AG04450 (cell line): Measurements from ENCODE around the gene TUBB6. TPM values are rescaled to one million over a fixed set of nuclear protein-coding genes. Genes with fewer than 3 reads are reported as not detected.

Source experiments
- CTCF ChIA-PET: fragments of 300-600, 350-600 bp; formaldehyde crosslinking; extraction: SDS; loops from one replicate; lab custom pipeline; 2022; ENCODE audit warnings: antibody characterized with exemption, inconsistent platforms; lab: Charles Lee
- POLR2A ChIA-PET: fragments of 350-600 bp; formaldehyde crosslinking; extraction: SDS; loops from one replicate; lab custom pipeline; 2021; ENCODE audit warnings: antibody characterized with exemption, inconsistent platforms; lab: Yijun Ruan, JAX
- DNase-seq: peaks from one replicate; pipeline ENCODE4 v3.0.0-alpha.2; 2011; ENCODE audit warnings: low read depth, low spot score
- H3K27ac ChIP-seq: one replicate; pipeline ENCODE4 v1.5.1; 2012; ENCODE audit warnings: low read depth, low read length, control low read depth
- H3K27me3 ChIP-seq: one replicate; pipeline ENCODE4 v1.6.0; 2012; ENCODE audit warnings: low read length; ENCODE audit not compliant: control insufficient read depth, insufficient read depth
- H3K4me3 ChIP-seq: 2 replicates; pipeline ENCODE4 v1.5.1; 2011; ENCODE audit warnings: mild to moderate bottlenecking, low read depth, low read length, control low read depth
- H3K9me3 ChIP-seq: 2 replicates; pipeline ENCODE4 v1.5.1; 2012; ENCODE audit warnings: low read length; ENCODE audit not compliant: control insufficient read depth, insufficient read depth
- polyA plus RNA-seq: library from polyadenylated mRNA; depleted of rRNA; stranded (reverse); fragments of >200 nt; gene quantifications from 2 replicates; pipeline ENCODE4 v1.2.3, GENCODE V29; 2011
- TF ChIP-seq, protein P1 (sequence below): IDR thresholded peaks from 2 replicates; pipeline ENCODE4 v1.5.1; 2011; ENCODE audit warnings: low read depth, low read length, control low read depth, inconsistent platforms

TUBB6 gene
- polyA plus RNA-seq, 1 experiment, result 398 TPM

GRCh38 chr18:12345491-12346239 lies 37.6 kb downstream of the TUBB6 start:
- ChIA-PET POLR2A (no interaction called here), CTCF (no interaction called here)
- Histone ChIP-seq H3K27ac (no peak overlapping the region), H3K4me3 (no peak overlapping the region), H3K9me3 (no peaks in the 10 kb centered on the region), H3K27me3 (no peaks in the 10 kb centered on the region)
- TF ChIP-seq, protein P1, sequence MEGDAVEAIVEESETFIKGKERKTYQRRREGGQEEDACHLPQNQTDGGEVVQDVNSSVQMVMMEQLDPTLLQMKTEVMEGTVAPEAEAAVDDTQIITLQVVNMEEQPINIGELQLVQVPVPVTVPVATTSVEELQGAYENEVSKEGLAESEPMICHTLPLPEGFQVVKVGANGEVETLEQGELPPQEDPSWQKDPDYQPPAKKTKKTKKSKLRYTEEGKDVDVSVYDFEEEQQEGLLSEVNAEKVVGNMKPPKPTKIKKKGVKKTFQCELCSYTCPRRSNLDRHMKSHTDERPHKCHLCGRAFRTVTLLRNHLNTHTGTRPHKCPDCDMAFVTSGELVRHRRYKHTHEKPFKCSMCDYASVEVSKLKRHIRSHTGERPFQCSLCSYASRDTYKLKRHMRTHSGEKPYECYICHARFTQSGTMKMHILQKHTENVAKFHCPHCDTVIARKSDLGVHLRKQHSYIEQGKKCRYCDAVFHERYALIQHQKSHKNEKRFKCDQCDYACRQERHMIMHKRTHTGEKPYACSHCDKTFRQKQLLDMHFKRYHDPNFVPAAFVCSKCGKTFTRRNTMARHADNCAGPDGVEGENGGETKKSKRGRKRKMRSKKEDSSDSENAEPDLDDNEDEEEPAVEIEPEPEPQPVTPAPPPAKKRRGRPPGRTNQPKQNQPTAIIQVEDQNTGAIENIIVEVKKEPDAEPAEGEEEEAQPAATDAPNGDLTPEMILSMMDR, result no peak
- no peak for DNase-seq

DNA sequence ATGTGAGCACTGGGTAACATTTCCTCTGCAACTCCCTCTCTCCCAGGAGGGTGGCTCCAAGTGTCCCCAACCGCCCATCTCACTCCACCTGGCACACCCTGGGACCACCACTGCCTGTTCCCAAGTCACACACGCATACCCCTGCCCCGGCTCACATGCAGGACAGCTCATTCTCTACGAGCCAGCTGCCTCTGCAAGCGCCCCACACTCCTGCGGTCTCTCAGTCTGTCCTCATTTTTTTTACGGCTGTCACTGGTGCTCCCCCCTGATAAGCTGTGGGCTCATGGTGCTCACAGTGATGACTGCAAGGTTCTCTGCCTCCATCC lies 38.2 kb downstream of the TUBB6 start:
- H3K4me3 ChIP-seq, result no peak overlapping the region
- CTCF ChIA-PET, result interaction anchor here (0.7 to 2.9 kb wide), 2 partner anchors 18 to 614 kb away, joined by 4 to 11 read pairs; no protein-coding TSS in a partner anchor
- TF ChIP-seq, protein P1, result no peak
- H3K9me3 ChIP-seq, result no peaks in the 10 kb centered on the region
- H3K27ac ChIP-seq, result no peak overlapping the region
- no peak for DNase-seq
- POLR2A ChIA-PET, result no interaction called here
- H3K27me3 ChIP-seq, result no peaks in the 10 kb centered on the region

DNA sequence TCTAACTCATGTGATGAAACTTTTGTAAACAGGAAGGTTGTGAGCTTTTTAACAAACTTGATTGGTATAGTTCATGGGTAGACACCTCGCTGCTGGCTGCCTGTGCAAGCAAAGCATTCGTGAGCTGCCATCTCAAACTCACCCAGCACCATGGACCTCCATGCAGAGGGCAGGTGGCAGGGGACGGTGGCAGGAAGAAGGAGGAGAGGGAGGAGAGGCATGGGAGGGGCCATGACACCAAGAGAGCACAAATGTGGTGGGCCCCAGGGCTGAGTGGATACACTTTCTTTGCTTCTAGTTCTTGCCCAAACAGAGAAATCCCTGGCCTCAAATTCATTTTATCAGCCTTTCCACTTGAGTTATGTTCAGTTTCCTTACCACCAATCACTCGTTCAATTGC lies 39.9 kb downstream of the TUBB6 start:
- H3K27me3 ChIP-seq, result no peaks in the 10 kb centered on the region
- H3K27ac ChIP-seq, result no peak overlapping the region
- DNase-seq, result no peak
- TF ChIP-seq, protein P1, result no peak
- H3K9me3 ChIP-seq, result no peaks in the 10 kb centered on the region
- ChIA-PET CTCF (interaction anchor here (1.5 to 2.9 kb wide), 2 partner anchors 9 to 20 kb away, joined by 4 to 11 read pairs; no protein-coding TSS in a partner anchor), POLR2A (interaction anchor here (1.5 kb wide), 1 partner anchor 29 kb away, joined by 4 read pairs; the partner anchor contains the start of gene AFG3L2)
- no peak overlapping the region for H3K4me3 ChIP-seq

GRCh38 chr18:12352188-12352587 lies 44.1 kb downstream of the TUBB6 start:
- POLR2A ChIA-PET, result interaction anchor here (0.6 kb wide), 1 partner anchor 35 kb away, joined by 4 read pairs; no protein-coding TSS in a partner anchor
- DNase-seq, result no peak
- H3K27ac ChIP-seq, result no peak overlapping the region
- no peaks in the 10 kb centered on the region for H3K27me3 ChIP-seq
- no peak overlapping the region for H3K4me3 ChIP-seq
- CTCF ChIA-PET, result interaction anchor here (1.3 kb wide), 1 partner anchor 24 kb away, joined by 5 read pairs; no protein-coding TSS in a partner anchor
- TF ChIP-seq, protein P1, result no peak
- no peaks in the 10 kb centered on the region for H3K9me3 ChIP-seq

GRCh38 chr18:12359515-12359927 lies 51.5 kb downstream of the TUBB6 start:
- no peaks in the 10 kb centered on the region for H3K9me3 ChIP-seq
- POLR2A ChIA-PET, result no interaction called here
- CTCF ChIA-PET, result no interaction called here
- DNase-seq, result no peak
- no peak overlapping the region for H3K4me3 ChIP-seq
- no peaks in the 10 kb centered on the region for H3K27me3 ChIP-seq
- no peak overlapping the region for H3K27ac ChIP-seq
- TF ChIP-seq, protein P1, result no peak
